Measurements from ENCODE around the gene ZNF175.

Gene ZNF175

GRCh38 chr19:51610576-51610975 lies 39.5 kb downstream of the ZNF175 start:
- Histone ChIP-seq H3K9me3 (ENCODE audit: insufficient read depth, low read depth, low read length) (no peaks in the 10 kb centered on the region), H3K27me3 (ENCODE audit: insufficient read depth, low read length, poor library complexity, severe bottlenecking) (no peaks in the 10 kb centered on the region)
- TF ChIP-seq EZH2phosphoT487 (IDR thresholded peaks at IDR 0.05; ENCODE audit: borderline replicate concordance) (no peak), CTCF (conservative IDR thresholded peaks at IDR 0.05; ENCODE audit: low read length) (no peak)

GRCh38 chr19:51614789-51615188 lies 43.7 kb downstream of the ZNF175 start:
- no peaks in the 10 kb centered on the region for H4K20me1 ChIP-seq (ENCODE audit: insufficient read depth, low read length, poor library complexity, severe bottlenecking)

More at GRCh38 chr19:51610576-51610975, 39.5 kb downstream of the ZNF175 start:
- H4K20me1 ChIP-seq (ENCODE audit: insufficient read depth, low read length, poor library complexity, severe bottlenecking): no peaks in the 10 kb centered on the region
- no peaks in the 10 kb centered on the region for H3K9me2 ChIP-seq (replicated peaks; ENCODE audit: low read depth, low read length)
- H3K79me2 ChIP-seq (ENCODE audit: insufficient read depth, low read length): no peaks in the 10 kb centered on the region
- H3F3A ChIP-seq (ENCODE audit: low read depth): no peaks in the 10 kb centered on the region
- no peaks in the 10 kb centered on the region for H3K36me3 ChIP-seq (ENCODE audit: insufficient read depth, low read length)
- H3K4me3 ChIP-seq (ENCODE audit: low read length, poor library complexity, severe bottlenecking): no peak overlapping the region
- no peak overlapping the region for H3K9ac ChIP-seq (ENCODE audit: low read depth, low read length, poor library complexity, severe bottlenecking)
- H3K4me2 ChIP-seq (ENCODE audit: low read depth, low read length, poor library complexity, severe bottlenecking): no peak overlapping the region
- no peaks in the 10 kb centered on the region for H3K4me1 ChIP-seq (ENCODE audit: insufficient read depth, low read length, poor library complexity, severe bottlenecking)
- no peak overlapping the region for H2AFZ ChIP-seq (ENCODE audit: low read length)

GRCh38 chr19:51615991-51616390 lies 44.9 kb downstream of the ZNF175 start:
- H3K9me3 ChIP-seq (ENCODE audit: insufficient read depth, low read depth, low read length): no peaks in the 10 kb centered on the region
- TF ChIP-seq EZH2phosphoT487 (IDR thresholded peaks at IDR 0.05; ENCODE audit: borderline replicate concordance): no peak
- TF ChIP-seq CTCF (conservative IDR thresholded peaks at IDR 0.05; ENCODE audit: low read length): no peak

More at GRCh38 chr19:51614789-51615188, 43.7 kb downstream of the ZNF175 start:
- H3K4me1 ChIP-seq (ENCODE audit: insufficient read depth, low read length, poor library complexity, severe bottlenecking): no peaks in the 10 kb centered on the region
- H3K9ac ChIP-seq (ENCODE audit: low read depth, low read length, poor library complexity, severe bottlenecking): no peak overlapping the region
- H3K9me2 ChIP-seq (replicated peaks; ENCODE audit: low read depth, low read length): no peaks in the 10 kb centered on the region
- no peaks in the 10 kb centered on the region for H3K27me3 ChIP-seq (ENCODE audit: insufficient read depth, low read length, poor library complexity, severe bottlenecking)
- no peaks in the 10 kb centered on the region for H3K36me3 ChIP-seq (ENCODE audit: insufficient read depth, low read length)
- no peak overlapping the region for H3K4me2 ChIP-seq (ENCODE audit: low read depth, low read length, poor library complexity, severe bottlenecking)
- H2AFZ ChIP-seq (ENCODE audit: low read length): no peak overlapping the region
- H3K4me3 ChIP-seq (ENCODE audit: low read length, poor library complexity, severe bottlenecking): no peak overlapping the region
- no peaks in the 10 kb centered on the region for H3K79me2 ChIP-seq (ENCODE audit: insufficient read depth, low read length)
- H3K9me3 ChIP-seq (ENCODE audit: insufficient read depth, low read depth, low read length): no peaks in the 10 kb centered on the region
- H3F3A ChIP-seq (ENCODE audit: low read depth): no peaks in the 10 kb centered on the region
- TF ChIP-seq EZH2phosphoT487 (IDR thresholded peaks at IDR 0.05; ENCODE audit: borderline replicate concordance) (no peak), CTCF (conservative IDR thresholded peaks at IDR 0.05; ENCODE audit: low read length) (no peak)

More at GRCh38 chr19:51615991-51616390, 44.9 kb downstream of the ZNF175 start:
- Histone ChIP-seq H3K4me1 (ENCODE audit: insufficient read depth, low read length, poor library complexity, severe bottlenecking) (no peaks in the 10 kb centered on the region), H3K27me3 (ENCODE audit: insufficient read depth, low read length, poor library complexity, severe bottlenecking) (no peaks in the 10 kb centered on the region), H3K9ac (ENCODE audit: low read depth, low read length, poor library complexity, severe bottlenecking) (no peak overlapping the region), H3K9me2 (replicated peaks; ENCODE audit: low read depth, low read length) (no peaks in the 10 kb centered on the region), H3K79me2 (ENCODE audit: insufficient read depth, low read length) (no peaks in the 10 kb centered on the region), H2AFZ (ENCODE audit: low read length) (no peak overlapping the region), H3K4me2 (ENCODE audit: low read depth, low read length, poor library complexity, severe bottlenecking) (no peak overlapping the region), H4K20me1 (ENCODE audit: insufficient read depth, low read length, poor library complexity, severe bottlenecking) (no peaks in the 10 kb centered on the region), H3K4me3 (ENCODE audit: low read length, poor library complexity, severe bottlenecking) (no peak overlapping the region), H3F3A (ENCODE audit: low read depth) (no peaks in the 10 kb centered on the region), H3K36me3 (ENCODE audit: insufficient read depth, low read length) (no peaks in the 10 kb centered on the region)

Measured in Loucy (cell line).